ENCODE data around the gene ANKRD63. TPM values are rescaled to one million over a fixed set of nuclear protein-coding genes. Genes with fewer than 3 reads are reported as not detected.
A peak's percentile ranks its signal among the peaks of the same experiment; 100 is the strongest.

The ANKRD63 gene
- total and polyA plus RNA-seq, 2 of the 8 experiments (the other 6 are each of a cell fraction or from before 2014, with no cell fraction given): 0.18 to 0.26 TPM

GRCh38 chr15:40281801-40282146, 1.1 kb downstream of the ANKRD63 start:
- no peak overlapping the region for H3K23ac ChIP-seq (ENCODE audit: insufficient read length)
- H3K79me2 ChIP-seq (ENCODE audit: control insufficient read depth in 1 of 2, insufficient read depth in 2 of 2, low read length in 2 of 2): no peaks in the 10 kb centered on the region
- no peak overlapping the region for H2BK20ac ChIP-seq (ENCODE audit: low read length)
- H3K9me3 ChIP-seq (ENCODE audit: insufficient read depth in 2 of 2, low read depth in 1 of 2, low read length in 1 of 2): no peaks in the 10 kb centered on the region
- no peak overlapping the region for H2BK5ac ChIP-seq (ENCODE audit: low read depth, low read length)
- H3K4ac ChIP-seq (replicated peaks; ENCODE audit: insufficient read length, low read depth, low read length): no peak overlapping the region
- H4K20me1 ChIP-seq (replicated peaks in 1 of 2; ENCODE audit: control insufficient read depth in 1 of 2, insufficient read depth in 2 of 2, low read length in 2 of 2): no peaks in the 10 kb centered on the region
- H3K4me2 ChIP-seq (ENCODE audit: insufficient read depth in 1 of 2, low read depth in 2 of 2, low read length in 2 of 2): peak overlapping the region; percentile 78 to 97
- POLR2A ChIA-PET (ENCODE audit: partially characterized antibody): interaction anchor here (1.4 to 3.5 kb wide), 3 partner anchors 9 to 27 kb away, joined by 3 to 16 read pairs (median 11); partner anchors contain the start of gene PLCB2
- H3K23me2 ChIP-seq (ENCODE audit: low read depth, low read length): peaks cover 22% of the 10 kb centered on the region; the same call in 1 of the 2 replicates
- peaks cover 40 to 69% (median 54%) of the 10 kb centered on the region in 4 experiments for H3K27me3 ChIP-seq (replicated peaks in 1 of 4; ENCODE audit: control insufficient read depth in 3 of 4, extremely low read depth in 1 of 4, insufficient read depth in 3 of 4, low read length in 3 of 4)
- CTCF ChIA-PET (ENCODE audit: partially characterized antibody): interaction anchor here (15.8 to 16.2 kb wide), 2 partner anchors 30 to 58 kb away, joined by 207 to 518 read pairs; partner anchors contain the start of genes CCDC9B, INAFM2 and PLCB2
- H2BK12ac ChIP-seq (ENCODE audit: low read depth, low read length): peak overlapping the region; percentile 87; the same call in 1 of the 2 replicates
- H3K18ac ChIP-seq (ENCODE audit: extremely low read depth, low read length): peak overlapping the region; percentile 97
- H4K5ac ChIP-seq (ENCODE audit: insufficient read length, low read depth, low read length): no peak overlapping the region
- H4K8ac ChIP-seq (ENCODE audit: extremely low read depth, insufficient read depth, low read length): no peak overlapping the region
- H2AK5ac ChIP-seq (ENCODE audit: low read depth, low read length): no peak overlapping the region
- no peak overlapping the region for H3K27ac ChIP-seq (ENCODE audit: low read depth, low read length)
- peak overlapping the region; percentile 20 to 61 (median 25); a peak in 6 of 8 replicates for H3K4me3 ChIP-seq (ENCODE audit: extremely low read depth in 1 of 4, insufficient read depth in 2 of 4, low read depth in 3 of 4, low read length in 4 of 4)
- WGBS, 2 experiments (ENCODE audit: extremely low coverage in 1 of 2, insufficient coverage in 1 of 2, insufficient read length in 1 of 2, insufficient replicate concordance in 2 of 2, low coverage in 1 of 2, low lambda C conversion rate in 2 of 2, missing lambda C conversion rate in 1 of 2): 2% methylated on average over 20 of the region's 51 CpGs; no CpG with 5 or more reads in 1 of the 2 experiments
- H2AFZ ChIP-seq (ENCODE audit: low read length): peak overlapping the region; percentile 35; the same call in 1 of the 2 replicates
- H3K4me1 ChIP-seq (replicated peaks in 1 of 4; ENCODE audit: control insufficient read depth in 3 of 4, insufficient read depth in 4 of 4, low read length in 3 of 4): peaks cover 17 to 44% (median 34%) of the 10 kb centered on the region in 4 experiments
- no peak for DNase-seq (ENCODE audit: low read depth in 1 of 2, low spot score in 2 of 2)
- no peak overlapping the region for H4K91ac ChIP-seq (replicated peaks; ENCODE audit: insufficient read length, low read length)
- H3K79me1 ChIP-seq (ENCODE audit: low read depth, low read length): no peaks in the 10 kb centered on the region
- H3K14ac ChIP-seq (ENCODE audit: insufficient read length): no peak overlapping the region
- H2BK15ac ChIP-seq (ENCODE audit: low read length): peak overlapping the region; percentile 46; the same call in 1 of the 2 replicates
- H3K9ac ChIP-seq (replicated peaks in 1 of 4; ENCODE audit: extremely low read depth in 1 of 4, low read depth in 3 of 4, low read length in 3 of 4): no peak overlapping the region
- H2BK120ac ChIP-seq (replicated peaks; ENCODE audit: low read depth, low read length): no peak overlapping the region
- FAIRE-seq: no peak
- H3K36me3 ChIP-seq (ENCODE audit: control insufficient read depth in 2 of 4, insufficient read depth in 4 of 4, low read length in 3 of 4): peaks cover 0 to 15% (median 0%) of the 10 kb centered on the region in 4 experiments; a peak in 1 of 8 replicates
- no peak overlapping the region for H3K56ac ChIP-seq (replicated peaks; ENCODE audit: insufficient read length, low read depth, low read length)
- TF ChIP-seq SIRT6 (IDR thresholded peaks at IDR 0.05; ENCODE audit: low read length): no peak
- TF ChIP-seq TCF12 (IDR thresholded peaks at IDR 0.05; ENCODE audit: low read depth, low read length): no peak
- TF ChIP-seq USF2 (IDR thresholded peaks at IDR 0.05; ENCODE audit: low read length): no peak
- no peak for TF ChIP-seq KDM4A (IDR thresholded peaks at IDR 0.05; ENCODE audit: low read depth, low read length, severe bottlenecking)

Measured in H1 (cell line).